ENCODE results near the gene KLHDC3.

Gene KLHDC3

DNA sequence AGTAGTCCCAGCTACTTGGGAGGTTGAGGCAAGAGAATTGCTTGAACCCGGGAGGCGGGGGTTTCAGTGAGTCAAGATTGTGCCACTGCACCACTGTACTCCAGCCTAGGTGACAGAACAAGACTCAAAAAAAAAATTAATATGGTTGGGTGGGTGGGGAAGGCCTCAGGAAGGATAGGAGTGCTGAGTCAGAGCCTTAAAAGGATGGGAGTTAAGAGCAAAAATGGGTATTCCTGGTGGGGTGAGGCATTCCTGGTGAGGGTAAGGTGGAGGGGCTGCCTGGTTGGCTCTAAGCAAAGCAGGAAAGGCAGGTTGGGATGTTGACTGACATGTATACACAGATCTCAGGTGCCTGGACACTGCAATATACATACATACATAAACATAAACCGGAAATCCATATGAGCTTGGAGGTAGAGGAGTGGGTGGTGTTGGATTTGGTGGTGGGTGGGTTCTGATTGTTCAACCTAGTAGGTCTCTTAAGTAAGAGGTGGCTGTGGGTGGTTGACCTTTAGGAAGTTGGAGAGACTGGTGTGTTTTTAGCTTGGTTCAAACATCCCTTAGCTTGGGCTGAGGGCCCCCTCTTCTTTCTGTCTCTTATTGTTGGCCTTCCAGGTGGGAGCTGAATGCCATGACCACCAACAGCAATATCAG lies 6.1 kb downstream of the KLHDC3 start:
- H3K4me2 ChIP-seq (ENCODE audit: low read length): no peak overlapping the region
- no peaks in the 10 kb centered on the region for H3K9me3 ChIP-seq (ENCODE audit: control insufficient read depth, insufficient read depth, low read length)
- H4K20me1 ChIP-seq (ENCODE audit: control insufficient read depth, insufficient read depth, low read depth, low read length): no peaks in the 10 kb centered on the region
- H3F3A ChIP-seq (ENCODE audit: control insufficient read depth, insufficient read depth): peaks cover 14% of the 10 kb centered on the region
- no peak overlapping the region for H3K4me3 ChIP-seq (ENCODE audit: low read length)
- H3K36me3 ChIP-seq (ENCODE audit: control insufficient read depth, low read length): peaks cover 56% of the 10 kb centered on the region
- H3K27ac ChIP-seq (ENCODE audit: low read depth, low read length): no peak overlapping the region
- no peaks in the 10 kb centered on the region for H3K27me3 ChIP-seq (ENCODE audit: control insufficient read depth, low read length)
- TF ChIP-seq, protein P1, sequence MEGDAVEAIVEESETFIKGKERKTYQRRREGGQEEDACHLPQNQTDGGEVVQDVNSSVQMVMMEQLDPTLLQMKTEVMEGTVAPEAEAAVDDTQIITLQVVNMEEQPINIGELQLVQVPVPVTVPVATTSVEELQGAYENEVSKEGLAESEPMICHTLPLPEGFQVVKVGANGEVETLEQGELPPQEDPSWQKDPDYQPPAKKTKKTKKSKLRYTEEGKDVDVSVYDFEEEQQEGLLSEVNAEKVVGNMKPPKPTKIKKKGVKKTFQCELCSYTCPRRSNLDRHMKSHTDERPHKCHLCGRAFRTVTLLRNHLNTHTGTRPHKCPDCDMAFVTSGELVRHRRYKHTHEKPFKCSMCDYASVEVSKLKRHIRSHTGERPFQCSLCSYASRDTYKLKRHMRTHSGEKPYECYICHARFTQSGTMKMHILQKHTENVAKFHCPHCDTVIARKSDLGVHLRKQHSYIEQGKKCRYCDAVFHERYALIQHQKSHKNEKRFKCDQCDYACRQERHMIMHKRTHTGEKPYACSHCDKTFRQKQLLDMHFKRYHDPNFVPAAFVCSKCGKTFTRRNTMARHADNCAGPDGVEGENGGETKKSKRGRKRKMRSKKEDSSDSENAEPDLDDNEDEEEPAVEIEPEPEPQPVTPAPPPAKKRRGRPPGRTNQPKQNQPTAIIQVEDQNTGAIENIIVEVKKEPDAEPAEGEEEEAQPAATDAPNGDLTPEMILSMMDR (IDR thresholded peaks at IDR 0.05; ENCODE audit: low read depth, low read length, poor library complexity, severe bottlenecking): no peak
- no peak for TF ChIP-seq EZH2phosphoT487 (IDR thresholded peaks at IDR 0.05; ENCODE audit: borderline replicate concordance, low read length)
- peaks cover 26% of the 10 kb centered on the region for H3K4me1 ChIP-seq (ENCODE audit: control insufficient read depth, low read length)
- no peaks in the 10 kb centered on the region for H3K9me2 ChIP-seq (replicated peaks; ENCODE audit: control insufficient read depth, low read length)
- peaks cover 53% of the 10 kb centered on the region for H3K79me2 ChIP-seq (ENCODE audit: control insufficient read depth, low read length)

DNA sequence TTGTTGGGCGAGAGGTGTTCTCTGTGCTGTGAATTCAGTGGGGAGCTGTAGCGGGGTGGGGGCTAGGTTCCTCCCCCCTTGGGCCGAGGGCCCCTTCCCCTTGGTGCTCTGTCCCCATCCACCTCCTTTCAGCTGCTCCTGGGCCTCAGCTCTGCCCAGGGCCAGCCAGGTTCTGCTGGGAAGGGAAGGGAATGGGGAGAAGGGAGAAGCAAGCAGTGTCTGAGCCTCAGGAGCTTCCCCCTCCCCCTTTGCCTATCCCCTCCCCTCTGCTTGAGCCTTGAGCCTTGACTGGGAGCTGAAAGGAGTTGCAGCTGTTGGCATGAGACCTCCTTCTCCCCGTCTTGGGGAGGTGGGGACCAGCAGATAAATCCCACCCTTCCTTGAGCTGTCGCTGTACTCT lies 6.8 kb downstream of the KLHDC3 start:
- TF ChIP-seq, protein P1 (IDR thresholded peaks at IDR 0.05; ENCODE audit: low read depth, low read length, poor library complexity, severe bottlenecking): no peak
- no peak for TF ChIP-seq EZH2phosphoT487 (IDR thresholded peaks at IDR 0.05; ENCODE audit: borderline replicate concordance, low read length)
- H3K36me3 ChIP-seq (ENCODE audit: control insufficient read depth, low read length): peaks cover 60% of the 10 kb centered on the region
- peak overlapping the region; percentile 74 for H3K27ac ChIP-seq (ENCODE audit: low read depth, low read length)
- no peaks in the 10 kb centered on the region for H4K20me1 ChIP-seq (ENCODE audit: control insufficient read depth, insufficient read depth, low read depth, low read length)
- H3K79me2 ChIP-seq (ENCODE audit: control insufficient read depth, low read length): peaks cover 46% of the 10 kb centered on the region
- peaks cover 14% of the 10 kb centered on the region for H3F3A ChIP-seq (ENCODE audit: control insufficient read depth, insufficient read depth)
- peaks cover 23% of the 10 kb centered on the region for H3K4me1 ChIP-seq (ENCODE audit: control insufficient read depth, low read length)
- no peaks in the 10 kb centered on the region for H3K9me3 ChIP-seq (ENCODE audit: control insufficient read depth, insufficient read depth, low read length)
- peak overlapping the region; percentile 74 for H3K4me2 ChIP-seq (ENCODE audit: low read length)
- no peaks in the 10 kb centered on the region for H3K27me3 ChIP-seq (ENCODE audit: control insufficient read depth, low read length)
- no peaks in the 10 kb centered on the region for H3K9me2 ChIP-seq (replicated peaks; ENCODE audit: control insufficient read depth, low read length)
- peak overlapping the region; percentile 85 for H3K4me3 ChIP-seq (ENCODE audit: low read length)

DNA sequence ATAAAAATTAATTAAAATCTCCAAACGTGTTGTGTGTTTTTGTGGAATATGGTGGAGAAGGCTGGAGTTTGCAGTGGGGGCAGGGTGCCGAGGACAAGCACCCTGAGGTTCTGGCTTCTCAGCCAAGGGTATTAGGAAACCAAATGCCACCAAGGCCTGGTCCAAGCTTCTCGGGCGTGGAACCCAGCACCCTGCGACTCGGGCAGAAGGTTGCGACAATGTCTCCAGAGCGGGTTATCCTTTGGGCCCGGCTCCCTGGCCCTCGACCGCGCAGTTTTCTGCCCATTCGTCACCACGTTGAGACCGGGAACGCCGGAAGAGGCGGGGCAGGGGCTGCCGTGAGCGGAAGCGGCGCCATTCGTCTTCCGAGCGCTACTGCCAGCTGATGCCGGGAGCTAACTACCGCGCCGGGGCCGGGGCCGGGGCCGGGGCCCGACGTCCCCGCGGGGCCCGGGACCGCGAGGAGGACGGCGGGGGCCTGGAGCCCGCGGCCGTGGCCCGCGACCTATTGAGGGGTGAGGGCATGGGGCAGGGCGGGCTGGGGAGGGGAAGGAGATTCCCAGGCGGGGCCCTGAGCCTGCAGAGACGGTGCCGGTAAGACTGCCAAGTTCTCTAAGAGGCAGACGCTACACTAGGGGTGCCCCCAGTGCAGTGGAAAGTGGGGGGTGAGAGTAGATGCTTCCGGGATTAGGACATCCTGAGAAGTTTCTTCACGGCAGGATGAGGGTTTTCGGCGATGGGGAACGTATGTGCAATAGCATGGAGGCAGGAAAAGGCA lies 7.4 kb downstream of the KLHDC3 start, which contains the start of gene RRP36:
RRP36 (plus strand) TSS at position 354 of the 778 bp plus-strand sequence; CDS start at position 386, 32 bp downstream.
- H3K4me1 ChIP-seq (ENCODE audit: control insufficient read depth, low read length): peaks cover 17% of the 10 kb centered on the region
- H3K4me3 ChIP-seq (ENCODE audit: low read length): peak within 1 kb of the TSS; percentile 85
- TF ChIP-seq EZH2phosphoT487 (IDR thresholded peaks at IDR 0.05; ENCODE audit: borderline replicate concordance, low read length): no peak
- TF ChIP-seq, protein P1 (IDR thresholded peaks at IDR 0.05; ENCODE audit: low read depth, low read length, poor library complexity, severe bottlenecking): no peak
- H3K9me3 ChIP-seq (ENCODE audit: control insufficient read depth, insufficient read depth, low read length): no peaks in the 10 kb centered on the region
- H3K4me2 ChIP-seq (ENCODE audit: low read length): peak within 1 kb of the TSS; percentile 74
- no peaks in the 10 kb centered on the region for H3K27me3 ChIP-seq (ENCODE audit: control insufficient read depth, low read length)
- peak within 1 kb of the TSS; percentile 74 for H3K27ac ChIP-seq (ENCODE audit: low read depth, low read length)
- H3K79me2 ChIP-seq (ENCODE audit: control insufficient read depth, low read length): peaks cover 40% of the 10 kb centered on the region
- H3K36me3 ChIP-seq (ENCODE audit: control insufficient read depth, low read length): peaks cover 65% of the 10 kb centered on the region
- H4K20me1 ChIP-seq (ENCODE audit: control insufficient read depth, insufficient read depth, low read depth, low read length): no peaks in the 10 kb centered on the region
- no peaks in the 10 kb centered on the region for H3K9me2 ChIP-seq (replicated peaks; ENCODE audit: control insufficient read depth, low read length)
- H3F3A ChIP-seq (ENCODE audit: control insufficient read depth, insufficient read depth): peaks cover 14% of the 10 kb centered on the region

All from DOHH2 (cell line).